Measurements from ENCODE around the gene AQP12B. TPM values are rescaled to one million over a fixed set of nuclear protein-coding genes. Genes with fewer than 3 reads are reported as not detected.
"Not testable (repeated sequence)": the region's sequence is repeated elsewhere in the genome, so short reads cannot be mapped to it uniquely, and the experiment has no call there.

Gene AQP12B
- polyA plus RNA-seq, 1 donor from 2014 or later: not detected

DNA sequence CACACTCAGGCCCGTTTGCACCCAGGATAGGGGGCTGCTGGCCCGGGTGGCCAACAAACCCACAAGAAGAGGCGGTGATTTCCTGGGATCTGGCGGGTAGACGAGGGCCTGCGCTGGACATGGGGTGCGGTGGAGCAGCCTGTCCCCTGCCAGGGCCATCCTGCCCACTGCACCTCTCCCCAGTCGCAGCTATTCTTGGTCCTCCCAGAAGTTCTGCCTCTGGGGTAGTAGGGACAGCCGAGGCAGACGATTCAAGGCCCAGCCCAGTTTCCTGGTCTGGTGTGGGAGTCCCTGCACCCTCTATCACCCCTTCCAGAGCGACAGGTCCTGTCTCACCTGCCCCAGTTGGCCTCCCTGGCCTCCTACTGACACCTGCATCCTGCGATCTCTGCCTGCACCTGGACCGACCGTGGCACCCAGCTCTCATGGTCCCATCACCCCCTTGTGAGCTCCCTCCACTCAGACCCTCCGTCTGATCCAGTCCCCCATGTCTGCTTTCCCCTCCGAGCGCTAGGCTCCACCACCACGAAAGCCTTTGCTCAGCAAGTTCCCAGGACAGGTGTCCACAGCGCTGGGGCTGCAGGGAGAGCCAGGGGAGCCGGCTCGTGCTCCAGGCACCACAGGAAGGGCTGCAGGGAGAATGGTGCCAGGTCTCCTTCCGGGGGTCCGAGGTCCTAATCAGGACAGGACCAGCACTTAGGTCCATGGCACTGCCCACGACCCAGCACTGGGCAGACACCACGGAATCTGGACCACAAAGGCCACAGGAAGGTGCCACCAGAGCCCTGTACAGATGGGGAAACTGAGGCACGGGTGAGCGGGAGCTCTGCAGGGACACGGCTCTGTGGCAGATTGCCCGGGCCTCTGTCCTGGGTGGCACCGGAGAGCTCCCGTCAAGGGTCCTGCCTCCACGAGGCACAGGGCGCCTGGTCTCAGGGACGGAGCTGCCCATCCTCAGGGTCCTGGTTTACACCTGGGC is 10.2 kb upstream of the AQP12B start:
- H3K4me2 ChIP-seq (ENCODE audit: low read length); H3K27ac ChIP-seq (ENCODE audit: low read length); H3K79me2 ChIP-seq (replicated peaks; ENCODE audit: insufficient read depth, low read length); H3K9ac ChIP-seq (ENCODE audit: low read length); H3K9me2 ChIP-seq (ENCODE audit: insufficient read depth, low read length); H3K9me3 ChIP-seq (ENCODE audit: low read length); H3F3A ChIP-seq (ENCODE audit: insufficient read depth, low read length, poor library complexity, severe bottlenecking); H3K4me3 ChIP-seq (ENCODE audit: low read length); H4K20me1 ChIP-seq (ENCODE audit: insufficient read depth); H3K27me3 ChIP-seq (ENCODE audit: insufficient read depth, low read depth, low read length); H2AFZ ChIP-seq (ENCODE audit: low read depth, low read length); H3K36me3 ChIP-seq (ENCODE audit: insufficient read depth, low read length): not testable (repeated sequence)

- not testable (repeated sequence) for H3K9me3 ChIP-seq (ENCODE audit: low read length); H3K9me2 ChIP-seq (ENCODE audit: insufficient read depth, low read length); H3F3A ChIP-seq (ENCODE audit: insufficient read depth, low read length, poor library complexity, severe bottlenecking); H3K9ac ChIP-seq (ENCODE audit: low read length); H3K27ac ChIP-seq (ENCODE audit: low read length); H2AFZ ChIP-seq (ENCODE audit: low read depth, low read length); H3K36me3 ChIP-seq (ENCODE audit: insufficient read depth, low read length); H3K27me3 ChIP-seq (ENCODE audit: insufficient read depth, low read depth, low read length); H4K20me1 ChIP-seq (ENCODE audit: insufficient read depth); H3K4me2 ChIP-seq (ENCODE audit: low read length); H3K4me3 ChIP-seq (ENCODE audit: low read length); H3K79me2 ChIP-seq (replicated peaks; ENCODE audit: insufficient read depth, low read length)
Observed at GRCh38 chr2:240691631-240692420, 9.1 kb upstream of the AQP12B start, which contains the start of gene AQP12A. AQP12A (plus strand) TSS chr2:240691866; CDS start chr2:240691914, 48 bp downstream.

GRCh38 chr2:240691075-240691427 is 8.4 kb upstream of the AQP12B start:
- not testable (repeated sequence) for H3K79me2 ChIP-seq (replicated peaks; ENCODE audit: insufficient read depth, low read length); H3K27me3 ChIP-seq (ENCODE audit: insufficient read depth, low read depth, low read length); H3K4me3 ChIP-seq (ENCODE audit: low read length); H3K27ac ChIP-seq (ENCODE audit: low read length); H3K9ac ChIP-seq (ENCODE audit: low read length); H3F3A ChIP-seq (ENCODE audit: insufficient read depth, low read length, poor library complexity, severe bottlenecking); H3K9me2 ChIP-seq (ENCODE audit: insufficient read depth, low read length); H3K4me2 ChIP-seq (ENCODE audit: low read length); H4K20me1 ChIP-seq (ENCODE audit: insufficient read depth); H3K36me3 ChIP-seq (ENCODE audit: insufficient read depth, low read length); H2AFZ ChIP-seq (ENCODE audit: low read depth, low read length); H3K9me3 ChIP-seq (ENCODE audit: low read length)

GRCh38 chr2:240690421-240691074 is 7.9 kb upstream of the AQP12B start:
- not testable (repeated sequence) for H3K27me3 ChIP-seq (ENCODE audit: insufficient read depth, low read depth, low read length); H3K4me2 ChIP-seq (ENCODE audit: low read length); H3K36me3 ChIP-seq (ENCODE audit: insufficient read depth, low read length); H2AFZ ChIP-seq (ENCODE audit: low read depth, low read length); H3K79me2 ChIP-seq (replicated peaks; ENCODE audit: insufficient read depth, low read length); H3K9ac ChIP-seq (ENCODE audit: low read length); H3K9me2 ChIP-seq (ENCODE audit: insufficient read depth, low read length); H3K9me3 ChIP-seq (ENCODE audit: low read length); H3K27ac ChIP-seq (ENCODE audit: low read length); H3F3A ChIP-seq (ENCODE audit: insufficient read depth, low read length, poor library complexity, severe bottlenecking); H3K4me3 ChIP-seq (ENCODE audit: low read length); H4K20me1 ChIP-seq (ENCODE audit: insufficient read depth)

DNA sequence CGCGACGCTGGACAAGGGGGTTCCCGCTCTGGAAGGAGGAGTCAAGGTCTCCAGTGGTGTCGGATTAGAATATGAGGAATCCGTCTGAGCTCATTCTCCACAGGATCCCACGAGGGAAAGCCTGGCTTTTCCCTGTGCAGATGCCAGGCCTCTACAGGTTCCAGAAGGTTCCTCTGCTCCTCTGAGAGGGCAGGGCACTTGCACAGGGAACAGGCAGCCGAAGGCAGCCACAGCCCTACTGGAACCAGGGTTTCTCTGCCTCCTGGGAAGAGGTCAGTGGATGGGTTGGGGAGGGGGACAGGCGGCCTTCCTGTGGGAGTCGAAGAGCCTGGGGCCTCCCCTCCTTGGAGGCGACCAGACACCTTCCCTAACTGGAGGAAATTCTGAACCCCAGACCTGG is 7.3 kb upstream of the AQP12B start:
- Histone ChIP-seq H4K20me1 (ENCODE audit: insufficient read depth) (no peaks in the 10 kb centered on the region), H2AFZ (ENCODE audit: low read depth, low read length) (no peak overlapping the region), H3K9me3 (ENCODE audit: low read length) (no peaks in the 10 kb centered on the region), H3K27ac (ENCODE audit: low read length) (no peak overlapping the region), H3K27me3 (ENCODE audit: insufficient read depth, low read depth, low read length) (no peaks in the 10 kb centered on the region), H3K4me2 (ENCODE audit: low read length) (no peak overlapping the region), H3K79me2 (replicated peaks; ENCODE audit: insufficient read depth, low read length) (no peaks in the 10 kb centered on the region), H3F3A (ENCODE audit: insufficient read depth, low read length, poor library complexity, severe bottlenecking) (no peaks in the 10 kb centered on the region), H3K36me3 (ENCODE audit: insufficient read depth, low read length) (no peaks in the 10 kb centered on the region), H3K9me2 (ENCODE audit: insufficient read depth, low read length) (no peaks in the 10 kb centered on the region), H3K4me3 (ENCODE audit: low read length) (no peak overlapping the region), H3K9ac (ENCODE audit: low read length) (no peak overlapping the region)
- no peak for TF ChIP-seq EP300 (conservative IDR thresholded peaks at IDR 0.05; ENCODE audit: poor library complexity, severe bottlenecking)
- no peak for TF ChIP-seq EZH2 (IDR thresholded peaks at IDR 0.05; ENCODE audit: borderline replicate concordance, insufficient read depth, low read length, poor library complexity, severe bottlenecking)
- TF ChIP-seq POLR2AphosphoS5 (IDR thresholded peaks at IDR 0.05): no peak
- no peak for TF ChIP-seq SMC3 (conservative IDR thresholded peaks at IDR 0.05; ENCODE audit: poor library complexity)
- TF ChIP-seq MXI1 (conservative IDR thresholded peaks at IDR 0.05; ENCODE audit: poor library complexity, severe bottlenecking): no peak
- no peak for TF ChIP-seq TAF1 (IDR thresholded peaks at IDR 0.05; ENCODE audit: low read depth)
